Caco-2 (cell line): ENCODE measurements around the gene KIRREL2. TPM values are rescaled to one million over a fixed set of nuclear protein-coding genes. Genes with fewer than 3 reads are reported as not detected.

Source experiments
- Bru-seq: library from RNA; stranded (reverse); fragments of 400-500 nt; gene quantifications from one replicate; lab custom pipeline; 2021; lab: Mats Ljungman, UMichigan
- BruChase-seq, 2 experiments: library from RNA; stranded (reverse); fragments of 400-500 nt; gene quantifications; one replicate each; lab custom pipeline; 2021; lab: Mats Ljungman, UMichigan
- BruUV-seq: library from RNA; stranded (reverse); fragments of 400-500 nt; replicated peaks from 2 replicates; lab custom pipeline; 2021; lab: Mats Ljungman, UMichigan
- CTCF ChIA-PET: fragments of 300-600 bp; sonication (Branson Sonifier 250); formaldehyde crosslinking; loops from one replicate; lab custom pipeline; 2022; ENCODE audit warnings: antibody characterized with exemption; lab: Charles Lee
- POLR2A ChIA-PET: fragments of 300-600 bp; sonication (Branson Sonifier 250); formaldehyde crosslinking; loops from one replicate; lab custom pipeline; 2022; ENCODE audit warnings: antibody characterized with exemption; lab: Charles Lee
- DNase-seq, 2 experiments: peaks; one replicate each; pipeline versions ENCODE4 v3.0.0 to v3.0.0-alpha.2; 2020 to 2022
- H3K27me3 ChIP-seq: replicated peaks from 2 replicates; pipeline ENCODE4 v1.6.0; 2011; ENCODE audit warnings: low read length; ENCODE audit not compliant: control insufficient read depth, insufficient read depth
- H3K36me3 ChIP-seq: 2 replicates; pipeline ENCODE4 v1.5.1; 2011; ENCODE audit warnings: low read length; ENCODE audit not compliant: control insufficient read depth, insufficient read depth
- H3K4me1 ChIP-seq: fragments of 250-450 bp; sonication (Bioruptor Pico); 2 replicates; pipeline ENCODE4 v1.5.1; 2020; ENCODE audit warnings: mild to moderate bottlenecking
- H3K4me3 ChIP-seq: 2 replicates; pipeline ENCODE4 v1.5.1; 2011; ENCODE audit warnings: low read depth, mild to moderate bottlenecking, control low read depth, low read length
- H3K9me3 ChIP-seq: fragments of 250-450 bp; sonication (Bioruptor Pico); 2 replicates; pipeline ENCODE4 v1.5.1; 2020; ENCODE audit warnings: mild to moderate bottlenecking, moderate library complexity
- H3K27ac Mint-ChIP-seq: one replicate; pipeline ENCODE4 v1.8.0; 2022; ENCODE audit warnings: mixed read lengths; ENCODE audit not compliant: unreplicated experiment
- H3K27me3 Mint-ChIP-seq: one replicate; pipeline ENCODE4 v1.8.0; 2022; ENCODE audit warnings: mixed read lengths; ENCODE audit not compliant: insufficient read depth, unreplicated experiment
- H3K36me3 Mint-ChIP-seq: one replicate; pipeline ENCODE4 v1.8.0; 2022; ENCODE audit warnings: mild to moderate bottlenecking, mixed read lengths; ENCODE audit not compliant: insufficient read depth, unreplicated experiment
- H3K4me1 Mint-ChIP-seq: one replicate; pipeline ENCODE4 v1.8.0; 2022; ENCODE audit warnings: low read depth, mixed read lengths; ENCODE audit not compliant: unreplicated experiment
- H3K4me3 Mint-ChIP-seq: one replicate; pipeline ENCODE4 v1.8.0; 2022; ENCODE audit warnings: mild to moderate bottlenecking, moderate library complexity, mixed read lengths; ENCODE audit not compliant: unreplicated experiment
- H3K9me3 Mint-ChIP-seq: one replicate; pipeline ENCODE4 v1.8.0; 2022; ENCODE audit warnings: mixed read lengths; ENCODE audit not compliant: unreplicated experiment
- intact Hi-C: fragments of 100-400 bp; cut with micrococcal nuclease; formaldehyde crosslinking; loops from one replicate; pipeline ENCODE4 v1.10.0; 2022; ENCODE audit not compliant: unreplicated experiment
- long read RNA-seq: library from polyadenylated mRNA; stranded (forward); transcript quantifications from one replicate; pipeline ENCODE4 v2.0.0, GENCODE V29; 2022
- total RNA-seq: library from RNA; stranded (reverse); gene quantifications from 2 replicates; pipeline ENCODE4 v1.2.3, GENCODE V29; 2022
- TF ChIP-seq, protein P1 (sequence below), 2 experiments: fragments of 200-600 bp in 1 of 2; IDR thresholded peaks; 1 replicate in 1 of 2; 2 replicates in 1 of 2; pipeline versions ENCODE4 v1.5.1 to v1.8.0; 2011 to 2022; ENCODE audit warnings: antibody characterized with exemption in 1 of 2, control low read depth in 1 of 2, inconsistent platforms in 1 of 2, low read depth in 1 of 2, low read length in 1 of 2, mild to moderate bottlenecking in 1 of 2, moderate library complexity in 1 of 2; ENCODE audit not compliant: insufficient read depth in 1 of 2, severe bottlenecking in 1 of 2, unreplicated experiment in 1 of 2

Gene KIRREL2
- 0.14 TPM in 1 of 2 replicates, not detected in the other for total RNA-seq
- percentile 13 among the genes with signal in this experiment for Bru-seq, nascent RNA
- not detected for BruChase-seq, experiment 1, labeled RNA remaining after a 2-hour chase
- percentile 8 among the genes with signal in this experiment for BruChase-seq, experiment 2, labeled RNA remaining after a 6-hour chase
- long read RNA-seq, result 0 reads

DNA sequence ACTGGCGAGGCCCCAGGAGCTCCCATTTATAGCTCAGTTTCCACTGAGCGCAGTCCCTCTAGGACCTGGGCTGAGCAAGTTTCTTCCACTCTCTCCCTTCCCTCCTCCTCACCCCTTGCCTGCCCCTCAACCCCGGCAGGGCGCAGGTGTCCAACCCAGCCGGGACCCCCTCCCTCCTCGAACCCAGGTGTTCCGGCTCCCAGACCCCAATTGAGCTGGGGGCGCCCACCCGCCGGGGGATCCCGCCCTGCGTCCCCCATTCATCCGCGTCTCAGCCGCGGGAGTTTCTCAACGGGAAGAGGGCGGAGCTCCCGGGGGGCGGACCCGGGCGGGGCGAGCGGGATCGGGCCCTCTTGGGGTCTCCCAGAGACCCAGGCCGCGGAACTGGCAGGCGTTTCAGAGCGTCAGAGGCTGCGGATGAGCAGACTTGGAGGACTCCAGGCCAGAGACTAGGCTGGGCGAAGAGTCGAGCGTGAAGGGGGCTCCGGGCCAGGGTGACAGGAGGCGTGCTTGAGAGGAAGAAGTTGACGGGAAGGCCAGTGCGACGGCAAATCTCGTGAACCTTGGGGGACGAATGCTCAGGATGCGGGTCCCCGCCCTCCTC is at the start of gene KIRREL2:
Gene KIRREL2, plus strand, starts transcription at position 366 of the 604 bp plus-strand sequence. Its CDS starts 209 bp downstream, at position 575.
- no peaks in the 10 kb centered on the region for H3K36me3 ChIP-seq
- peak in 1 of 2 experiments; percentile 25 for DNase-seq
- peak within 1 kb of the TSS; percentile 38 for H3K4me3 ChIP-seq
- peaks cover 9% of the 10 kb centered on the region for H3K36me3 Mint-ChIP-seq
- peaks cover 22% of the 10 kb centered on the region for H3K27me3 Mint-ChIP-seq
- intact Hi-C loops, result no loop called here
- TF ChIP-seq, protein P1, sequence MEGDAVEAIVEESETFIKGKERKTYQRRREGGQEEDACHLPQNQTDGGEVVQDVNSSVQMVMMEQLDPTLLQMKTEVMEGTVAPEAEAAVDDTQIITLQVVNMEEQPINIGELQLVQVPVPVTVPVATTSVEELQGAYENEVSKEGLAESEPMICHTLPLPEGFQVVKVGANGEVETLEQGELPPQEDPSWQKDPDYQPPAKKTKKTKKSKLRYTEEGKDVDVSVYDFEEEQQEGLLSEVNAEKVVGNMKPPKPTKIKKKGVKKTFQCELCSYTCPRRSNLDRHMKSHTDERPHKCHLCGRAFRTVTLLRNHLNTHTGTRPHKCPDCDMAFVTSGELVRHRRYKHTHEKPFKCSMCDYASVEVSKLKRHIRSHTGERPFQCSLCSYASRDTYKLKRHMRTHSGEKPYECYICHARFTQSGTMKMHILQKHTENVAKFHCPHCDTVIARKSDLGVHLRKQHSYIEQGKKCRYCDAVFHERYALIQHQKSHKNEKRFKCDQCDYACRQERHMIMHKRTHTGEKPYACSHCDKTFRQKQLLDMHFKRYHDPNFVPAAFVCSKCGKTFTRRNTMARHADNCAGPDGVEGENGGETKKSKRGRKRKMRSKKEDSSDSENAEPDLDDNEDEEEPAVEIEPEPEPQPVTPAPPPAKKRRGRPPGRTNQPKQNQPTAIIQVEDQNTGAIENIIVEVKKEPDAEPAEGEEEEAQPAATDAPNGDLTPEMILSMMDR (IDR thresholded peaks at IDR 0.05; ENCODE audit: insufficient read depth in 1 of 2, low read depth in 1 of 2, low read length in 1 of 2, severe bottlenecking in 1 of 2, unreplicated experiment in 1 of 2), result no peak
- H3K9me3 Mint-ChIP-seq, result no peaks in the 10 kb centered on the region
- peaks cover 15% of the 10 kb centered on the region for H3K4me1 Mint-ChIP-seq
- ChIA-PET POLR2A (no interaction called here), CTCF (interaction anchor here (0.8 kb wide), 2 partner anchors 74 to 271 kb away, joined by 3 to 4 read pairs; no protein-coding TSS in a partner anchor)
- H3K27ac Mint-ChIP-seq, result no peak within 1 kb of the TSS
- no peaks in the 10 kb centered on the region; the same call in 1 of the 2 replicates for H3K27me3 ChIP-seq
- no TSS peak for BruUV-seq
- H3K9me3 ChIP-seq, result no peaks in the 10 kb centered on the region
- H3K4me3 Mint-ChIP-seq, result peak within 1 kb of the TSS; percentile 56
- H3K4me1 ChIP-seq, result peaks cover 16% of the 10 kb centered on the region

DNA sequence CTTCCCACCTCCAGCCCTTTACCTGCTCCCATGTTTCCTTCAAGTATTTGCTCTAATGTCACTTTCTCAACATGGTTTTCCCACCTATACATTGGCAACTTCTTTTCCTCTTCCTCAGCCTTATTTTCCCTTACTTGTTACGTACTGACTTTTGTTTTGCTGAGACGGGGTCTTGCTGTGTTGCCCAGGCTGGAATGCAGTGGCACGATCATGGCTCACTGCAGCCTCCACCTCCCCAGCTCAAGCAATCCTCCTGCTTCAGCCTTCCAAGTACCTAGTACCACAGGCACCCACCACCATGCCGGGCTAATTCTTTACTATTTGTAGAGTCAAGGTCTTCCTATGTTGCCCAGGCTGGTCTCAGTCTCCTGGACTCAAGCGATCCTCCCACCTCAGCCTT is 49.1 kb upstream of the KIRREL2 start:
- H3K4me3 ChIP-seq, result no peak overlapping the region
- ChIA-PET CTCF (no interaction called here), POLR2A (interaction anchor here (0.5 kb wide), 1 partner anchor 19 kb away, joined by 3 read pairs; no protein-coding TSS in a partner anchor)
- TF ChIP-seq, protein P1 (IDR thresholded peaks at IDR 0.05; ENCODE audit: insufficient read depth in 1 of 2, low read depth in 1 of 2, low read length in 1 of 2, severe bottlenecking in 1 of 2, unreplicated experiment in 1 of 2), result no peak
- H3K9me3 ChIP-seq, result no peaks in the 10 kb centered on the region
- Mint-ChIP-seq H3K4me1 (no peaks in the 10 kb centered on the region), H3K9me3 (no peaks in the 10 kb centered on the region), H3K27me3 (peaks cover 4% of the 10 kb centered on the region), H3K27ac (no peak overlapping the region), H3K4me3 (no peak overlapping the region), H3K36me3 (no peaks in the 10 kb centered on the region)
- no peaks in the 10 kb centered on the region for H3K27me3 ChIP-seq
- no peaks in the 10 kb centered on the region for H3K36me3 ChIP-seq
- BruUV-seq, result no TSS peak
- intact Hi-C loops, result no loop called here
- peaks cover 3% of the 10 kb centered on the region for H3K4me1 ChIP-seq
- DNase-seq, result no peak

DNA sequence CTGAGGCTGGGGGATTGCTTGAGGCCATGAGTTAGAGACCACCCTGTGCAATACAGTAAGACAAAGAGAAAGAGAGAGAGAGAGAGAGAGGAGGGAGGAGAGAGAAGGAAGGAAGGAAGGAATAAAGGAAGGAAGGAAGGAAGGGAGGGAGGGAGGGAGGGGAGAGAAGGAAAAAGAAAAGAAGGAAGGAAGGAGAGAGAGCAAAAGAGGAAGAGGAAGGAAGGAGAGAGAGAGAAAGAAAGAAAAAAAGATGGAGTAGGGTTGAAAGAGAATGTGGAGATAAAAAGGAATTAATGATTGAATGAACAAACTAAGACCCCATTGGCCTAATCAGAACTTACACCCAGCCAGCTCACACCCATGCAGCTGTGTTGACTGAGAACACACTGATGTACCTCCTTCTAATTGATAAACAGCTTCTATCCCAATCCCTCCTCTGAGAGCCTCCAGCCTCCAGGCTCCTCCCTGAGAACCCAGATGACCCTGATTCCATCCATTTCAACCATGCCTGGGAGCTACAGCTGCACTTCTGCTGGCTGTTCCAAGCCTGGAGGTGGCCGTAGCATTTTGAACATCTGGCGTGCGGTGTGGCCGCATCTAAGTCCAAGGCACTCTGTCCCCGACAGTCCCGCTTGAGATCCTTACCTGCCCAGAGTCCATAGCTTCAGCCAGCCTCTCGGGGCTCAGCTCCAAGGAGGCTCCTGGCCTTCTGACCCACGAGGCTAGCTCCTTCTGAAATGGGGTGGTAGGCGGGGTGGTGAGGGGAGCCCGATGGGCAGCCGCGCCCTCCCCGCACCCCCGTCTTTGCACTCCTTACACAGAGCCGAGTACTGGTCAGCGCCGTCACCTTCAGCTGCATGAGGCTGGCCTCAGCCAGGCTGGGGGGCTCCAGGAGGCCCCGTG is 45.1 kb upstream of the KIRREL2 start:
- H3K27me3 Mint-ChIP-seq, result peaks cover 2% of the 10 kb centered on the region
- POLR2A ChIA-PET, result no interaction called here
- no peak overlapping the region for H3K27ac Mint-ChIP-seq
- H3K9me3 ChIP-seq, result no peaks in the 10 kb centered on the region
- no peak overlapping the region for H3K4me3 Mint-ChIP-seq
- no peak overlapping the region for H3K4me3 ChIP-seq
- no peaks in the 10 kb centered on the region for H3K9me3 Mint-ChIP-seq
- H3K36me3 ChIP-seq, result no peaks in the 10 kb centered on the region
- intact Hi-C loops, result no loop called here
- BruUV-seq, result no TSS peak
- peaks cover 7% of the 10 kb centered on the region for H3K4me1 ChIP-seq
- no peaks in the 10 kb centered on the region for H3K27me3 ChIP-seq
- H3K36me3 Mint-ChIP-seq, result no peaks in the 10 kb centered on the region
- H3K4me1 Mint-ChIP-seq, result no peaks in the 10 kb centered on the region
- no peak for DNase-seq
- TF ChIP-seq, protein P1 (IDR thresholded peaks at IDR 0.05; ENCODE audit: insufficient read depth in 1 of 2, low read depth in 1 of 2, low read length in 1 of 2, severe bottlenecking in 1 of 2, unreplicated experiment in 1 of 2), result no peak
- CTCF ChIA-PET, result no interaction called here
